HG03060 (cell line): ENCODE results near the gene FOXO1.

Source experiments
- ATAC-seq: cut with Tn5 transposase; IDR thresholded peaks from one replicate; pipeline ENCODE4 v1.9.1; 2021; ENCODE audit warnings: low read depth, moderate number of reproducible peaks; ENCODE audit not compliant: unreplicated experiment

Gene FOXO1

GRCh38 chr13:40553356-40553755, 113.1 kb downstream of the FOXO1 start:
- no peak for ATAC-seq

- no peak for ATAC-seq
These were observed 113.5 kb downstream of the FOXO1 start for GRCh38 chr13:40552895-40553294.

- ATAC-seq, result no peak
These were observed 116.3 kb downstream of the FOXO1 start for GRCh38 chr13:40550130-40550529.

GRCh38 chr13:40549500-40550094, 116.8 kb downstream of the FOXO1 start:
- ATAC-seq, result no peak

- ATAC-seq, result no peak
These were observed 118.7 kb downstream of the FOXO1 start for GRCh38 chr13:40547591-40548315.

- ATAC-seq, result no peak
These were observed 120.4 kb downstream of the FOXO1 start for GRCh38 chr13:40546047-40546446.

GRCh38 chr13:40540328-40541044, 126.0 kb downstream of the FOXO1 start:
- no peak for ATAC-seq

GRCh38 chr13:40539576-40540327, 126.7 kb downstream of the FOXO1 start:
- ATAC-seq, result no peak

- ATAC-seq, result no peak
These were observed 129.1 kb downstream of the FOXO1 start for GRCh38 chr13:40537146-40537895.

GRCh38 chr13:40536443-40537113, 129.9 kb downstream of the FOXO1 start:
- no peak for ATAC-seq

GRCh38 chr13:40535345-40535836, 131.1 kb downstream of the FOXO1 start:
- no peak for ATAC-seq

GRCh38 chr13:40534456-40534855, 132.0 kb downstream of the FOXO1 start:
- ATAC-seq, result no peak

- no peak for ATAC-seq
These were observed 133.4 kb downstream of the FOXO1 start for GRCh38 chr13:40533072-40533471.

GRCh38 chr13:40530961-40531360, 135.5 kb downstream of the FOXO1 start:
- ATAC-seq, result no peak

GRCh38 chr13:40528881-40529280, 137.6 kb downstream of the FOXO1 start:
- ATAC-seq, result no peak

- no peak for ATAC-seq
These were observed 138.5 kb downstream of the FOXO1 start for GRCh38 chr13:40527914-40528313.

GRCh38 chr13:40522282-40522681, 144.2 kb downstream of the FOXO1 start:
- ATAC-seq, result no peak

- ATAC-seq, result no peak
These were observed 145.5 kb downstream of the FOXO1 start for GRCh38 chr13:40520916-40521315.

- ATAC-seq, result no peak
These were observed 146.8 kb downstream of the FOXO1 start for GRCh38 chr13:40519637-40520036.

GRCh38 chr13:40518481-40518882, 148.0 kb downstream of the FOXO1 start:
- no peak for ATAC-seq
